Astrocyte of the hippocampus (primary cell): ENCODE results near the gene TGFBI.

Experiments used
- DNase-seq: peaks from one replicate; pipeline ENCODE4 v3.0.0; 2011; ENCODE audit warnings: low read depth, low spot score

TGFBI gene

DNA sequence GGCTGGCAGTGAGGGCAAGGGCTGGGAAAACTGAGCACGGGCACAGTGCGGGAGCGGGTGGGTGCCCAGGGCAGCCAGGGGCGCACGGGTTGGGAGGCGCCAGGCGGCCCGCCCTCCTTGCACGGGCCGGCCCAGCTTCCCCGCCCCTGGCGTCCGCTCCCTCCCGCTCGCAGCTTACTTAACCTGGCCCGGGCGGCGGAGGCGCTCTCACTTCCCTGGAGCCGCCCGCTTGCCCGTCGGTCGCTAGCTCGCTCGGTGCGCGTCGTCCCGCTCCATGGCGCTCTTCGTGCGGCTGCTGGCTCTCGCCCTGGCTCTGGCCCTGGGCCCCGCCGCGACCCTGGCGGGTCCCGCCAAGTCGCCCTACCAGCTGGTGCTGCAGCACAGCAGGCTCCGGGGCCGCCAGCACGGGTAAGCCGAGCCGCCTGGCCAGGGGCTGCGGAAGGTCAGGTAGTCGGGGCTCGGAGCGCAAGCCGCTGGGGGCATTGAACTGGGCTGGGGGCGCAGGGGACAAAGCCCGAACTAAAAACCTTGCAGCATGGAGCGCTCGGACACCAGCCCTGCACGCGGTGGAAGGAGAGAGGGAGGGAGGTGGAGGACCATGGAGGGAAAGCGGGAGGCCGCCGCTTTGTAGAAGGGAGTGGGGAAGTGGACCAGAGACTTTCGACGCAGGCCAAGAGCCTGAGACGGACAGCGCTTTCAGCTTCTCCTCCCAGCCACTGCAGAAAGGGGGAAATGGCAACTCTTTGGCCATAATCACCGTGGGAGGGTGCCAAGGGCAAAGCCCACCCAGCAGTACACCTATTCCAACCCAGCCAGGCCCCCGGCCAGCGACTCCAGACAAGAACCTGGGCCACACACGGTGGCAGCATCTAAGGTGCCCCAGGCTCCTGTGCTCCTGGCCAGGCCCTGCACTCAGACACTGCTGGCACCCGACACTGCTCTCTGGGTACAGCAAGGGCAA is at the start of gene TGFBI:
Gene TGFBI (plus strand): TSS at position 207 of the 961 bp plus-strand sequence. CDS start 68 bp downstream, at position 275.
- peak; percentile 91 for DNase-seq

DNA sequence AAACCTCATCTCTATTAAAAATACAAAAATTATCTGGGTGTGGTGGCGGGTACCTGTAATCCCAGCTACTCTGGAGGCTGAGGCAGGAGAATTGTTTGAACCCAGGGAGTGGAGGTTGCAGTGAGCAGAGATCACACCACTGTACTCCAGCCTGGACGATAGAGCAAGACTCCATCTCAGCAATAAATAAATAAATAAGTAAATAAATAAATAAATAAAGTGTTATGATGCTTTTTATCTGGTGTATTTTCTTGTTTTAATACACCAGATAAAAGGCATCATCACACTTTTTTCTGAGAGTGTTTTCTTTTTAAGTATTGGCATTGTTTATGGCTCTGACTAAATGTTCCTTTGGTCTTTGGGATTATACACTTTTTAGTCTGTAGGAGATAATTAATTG is 49.8 kb upstream of the TGFBI start:
- no peak for DNase-seq

DNA sequence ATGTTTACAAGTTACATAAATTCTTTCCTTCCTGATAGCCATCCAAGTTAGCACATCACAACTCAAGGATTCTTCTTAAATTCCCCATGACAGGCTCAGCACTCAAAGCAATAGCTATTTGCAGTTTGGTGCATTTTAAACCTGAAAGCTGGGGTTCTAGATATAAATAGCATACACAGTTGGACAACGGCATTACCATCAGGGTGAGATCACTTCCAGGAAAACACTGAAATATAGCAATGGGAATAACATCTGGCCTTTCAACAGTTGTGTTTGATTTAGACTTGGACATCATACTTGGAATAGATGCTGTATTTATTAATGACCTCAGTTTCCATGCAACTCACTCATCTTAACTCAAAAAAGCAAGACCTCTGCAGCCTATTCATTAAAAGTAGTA is 49.3 kb upstream of the TGFBI start:
- no peak for DNase-seq

DNA sequence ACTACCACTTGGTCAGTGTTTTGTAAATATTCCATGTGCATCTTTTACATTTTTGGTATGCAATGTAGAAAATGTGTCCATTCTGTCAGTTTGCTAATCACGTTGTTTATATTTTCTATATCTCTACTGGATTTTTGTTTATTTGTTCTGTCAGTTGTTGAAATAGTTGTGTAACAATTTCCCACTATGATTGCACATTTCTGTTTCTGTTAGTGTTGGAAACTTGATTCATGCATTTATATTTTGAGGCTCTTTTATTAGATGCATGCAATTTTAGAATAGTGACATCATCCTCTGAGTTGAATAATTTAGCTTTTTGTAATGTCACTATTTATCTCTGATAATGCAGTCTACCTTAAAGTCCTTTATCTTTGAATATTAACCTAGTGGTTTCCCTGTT is 48.2 kb upstream of the TGFBI start:
- no peak for DNase-seq

DNA sequence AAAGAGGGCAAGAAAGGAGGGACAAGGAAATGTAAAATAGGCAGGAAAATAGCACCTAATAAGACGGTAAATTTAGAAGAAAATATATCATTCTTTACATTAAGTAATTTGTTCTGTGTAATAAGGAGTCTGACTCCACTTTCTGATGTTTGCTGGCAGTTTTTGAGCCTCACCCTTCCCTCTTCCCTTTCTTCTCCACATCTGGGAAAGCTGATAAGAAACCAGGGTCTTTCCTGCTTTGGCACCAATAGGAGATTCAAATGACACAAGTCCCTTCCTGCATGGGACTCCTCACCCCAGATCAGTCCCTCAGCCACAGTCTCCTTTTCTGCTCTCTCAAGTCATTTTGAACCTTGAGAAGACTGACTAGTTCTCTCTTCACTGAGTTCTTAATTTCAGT is 42.8 kb upstream of the TGFBI start:
- no peak for DNase-seq

DNA sequence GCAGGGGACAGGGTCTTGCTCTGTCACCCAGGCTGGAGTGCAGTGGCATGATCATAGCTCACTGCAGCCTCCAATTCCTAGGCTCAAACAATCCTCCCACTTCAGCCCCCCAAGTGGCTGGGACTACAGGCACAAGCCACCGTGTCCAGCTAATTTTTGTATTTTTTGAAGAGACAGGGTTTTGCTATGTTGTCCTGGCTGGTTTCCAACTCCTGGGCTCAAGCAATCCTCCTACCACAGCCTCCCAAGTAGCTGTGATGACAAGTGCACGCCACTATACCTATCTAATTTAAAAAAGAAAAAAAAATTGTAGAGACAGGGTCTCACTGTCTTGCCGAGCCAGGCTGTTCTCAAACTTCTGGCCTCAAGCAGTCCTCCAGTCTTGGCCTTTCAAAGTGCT is 42.4 kb upstream of the TGFBI start:
- DNase-seq: no peak

DNA sequence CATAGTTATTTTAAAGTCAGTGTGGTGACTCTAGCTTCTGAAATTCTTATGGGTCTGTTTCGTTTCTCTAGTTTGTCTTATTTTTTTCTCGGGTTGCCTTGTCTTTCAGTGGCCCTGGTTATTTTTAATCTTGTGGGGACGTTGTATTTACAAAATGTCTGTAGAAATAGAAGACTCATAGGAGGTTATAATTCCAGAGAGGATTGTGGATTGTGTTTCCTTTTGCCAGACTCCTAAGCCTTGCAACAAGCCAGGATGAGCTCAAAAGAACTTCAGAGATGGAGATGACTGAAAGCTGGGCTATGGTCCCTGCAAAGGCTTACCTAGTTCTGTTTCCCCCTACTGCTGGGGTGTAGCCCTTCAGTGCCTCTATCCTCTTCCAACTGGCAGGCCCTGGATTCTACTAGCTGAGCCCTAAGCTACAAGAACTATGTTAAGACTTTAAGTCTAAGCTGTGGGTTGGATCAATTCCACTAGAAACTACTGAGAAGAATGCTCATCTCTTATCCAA is 41.8 kb upstream of the TGFBI start:
- DNase-seq: peak; percentile 48

DNA sequence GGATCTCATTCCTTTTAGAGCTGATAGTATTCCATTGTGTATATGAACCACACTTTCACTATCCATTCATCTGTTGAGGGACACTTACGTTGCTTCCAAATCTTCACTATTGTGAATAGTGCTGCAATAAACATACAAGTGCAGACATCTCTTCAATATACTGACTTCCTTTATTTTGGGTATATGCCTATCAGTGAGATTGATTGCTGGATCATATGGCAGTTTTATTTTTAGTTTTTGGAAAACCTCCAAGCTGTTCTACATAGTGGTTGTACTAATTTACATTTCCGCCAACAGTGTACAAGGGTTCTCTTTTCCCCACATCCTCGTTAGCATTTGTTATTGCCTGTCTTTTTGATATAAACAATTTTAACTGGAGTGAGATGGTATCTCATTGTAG is 40.2 kb upstream of the TGFBI start:
- no peak for DNase-seq

DNA sequence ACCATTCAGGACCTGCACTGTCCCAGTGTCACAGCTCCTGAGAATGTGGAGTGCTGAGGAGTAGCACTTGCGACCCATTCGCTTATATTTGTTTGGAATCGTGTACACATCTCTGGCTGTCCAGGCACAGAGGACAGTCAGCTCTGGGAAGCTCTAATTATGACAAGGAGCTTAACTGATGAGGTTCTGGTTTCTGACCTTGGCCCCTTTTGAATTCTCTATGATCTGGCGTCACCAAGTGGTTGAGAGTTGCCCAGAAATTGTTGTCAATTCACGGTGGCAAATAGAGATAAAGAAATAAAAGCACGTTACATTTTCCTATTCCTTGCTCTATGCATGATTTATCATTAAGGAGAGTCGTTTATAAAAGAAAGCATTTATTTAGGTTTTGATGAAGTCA is 39.1 kb upstream of the TGFBI start:
- no peak for DNase-seq

DNA sequence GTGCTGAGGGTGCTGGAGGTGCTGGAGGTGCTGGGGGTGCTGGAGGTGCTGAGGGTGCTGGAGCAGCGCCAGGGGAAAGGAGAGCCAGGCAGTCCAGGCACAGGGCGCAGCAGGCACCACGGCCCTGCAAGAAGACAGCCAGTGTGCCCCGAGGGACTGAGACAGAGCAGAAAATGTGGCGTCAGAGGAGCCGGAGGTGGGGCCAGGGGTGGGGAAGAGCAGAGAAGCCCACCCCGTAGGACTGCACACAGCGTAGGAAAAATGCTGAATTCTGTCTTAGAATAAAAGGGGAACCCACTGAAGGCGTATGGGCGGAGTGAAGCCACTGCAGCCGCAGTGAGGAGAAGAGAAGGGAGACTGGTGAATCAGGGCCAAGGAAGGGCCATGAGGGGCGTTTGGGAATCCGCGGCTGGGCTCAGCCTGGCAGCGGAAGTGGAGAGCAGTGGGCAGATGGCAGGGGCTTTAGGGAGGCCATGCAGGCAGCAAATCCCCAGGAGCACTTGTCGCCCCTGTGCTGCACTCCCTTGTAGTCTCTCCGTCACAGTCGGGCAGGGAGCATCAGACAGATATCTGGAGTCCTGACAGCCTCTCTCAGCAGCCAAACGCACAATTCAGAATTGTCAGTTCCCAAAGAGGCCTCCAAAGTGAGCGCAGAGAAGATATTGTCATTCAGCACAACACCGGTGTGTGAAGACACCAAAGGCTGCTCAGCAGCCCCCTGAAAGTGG is 38.1 kb upstream of the TGFBI start:
- no peak for DNase-seq

DNA sequence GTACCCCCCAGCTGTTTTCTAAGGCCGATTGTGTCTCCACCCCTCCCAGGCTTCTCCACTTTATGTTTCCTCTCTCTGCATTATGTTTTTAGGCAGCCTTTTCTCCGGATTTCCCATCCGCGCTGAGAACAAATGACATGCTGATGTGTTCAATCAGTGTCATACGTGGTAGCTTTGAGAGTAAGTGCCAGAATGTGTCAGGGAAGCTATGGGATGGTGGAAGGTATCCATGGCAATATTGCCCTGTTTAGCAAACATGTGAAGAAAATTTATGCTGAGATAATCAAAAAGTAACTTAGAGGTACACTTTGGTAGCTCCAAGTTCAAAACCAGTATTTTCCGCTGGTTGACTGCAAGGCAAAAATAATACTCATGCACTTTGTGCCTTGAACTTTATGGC is 37.4 kb upstream of the TGFBI start:
- DNase-seq: no peak

DNA sequence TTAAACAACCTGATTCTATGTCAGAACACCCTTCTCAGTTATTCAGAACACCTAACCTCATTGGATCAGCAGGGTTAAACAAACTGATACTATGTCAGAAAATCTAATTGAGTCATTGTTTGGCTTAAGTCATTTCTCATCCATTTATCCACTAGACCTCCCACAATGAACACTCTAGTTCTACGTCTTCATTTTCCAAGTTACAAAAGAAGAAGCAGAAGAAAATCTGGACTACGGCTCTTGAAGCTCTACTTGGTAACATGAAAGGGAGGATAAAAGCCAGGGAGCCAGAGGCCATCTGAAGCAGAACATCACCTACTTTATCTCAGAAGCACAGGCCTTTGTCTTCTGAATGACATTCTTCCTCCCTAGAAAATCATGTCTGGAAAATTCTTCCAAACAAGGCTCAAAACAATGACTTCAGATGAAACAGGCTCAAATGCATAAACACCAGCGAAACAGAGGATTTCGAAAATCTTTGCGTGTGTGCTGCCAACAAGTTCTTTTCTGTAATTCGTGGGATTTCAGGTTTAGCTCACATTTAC is 35.4 kb upstream of the TGFBI start:
- no peak for DNase-seq

DNA sequence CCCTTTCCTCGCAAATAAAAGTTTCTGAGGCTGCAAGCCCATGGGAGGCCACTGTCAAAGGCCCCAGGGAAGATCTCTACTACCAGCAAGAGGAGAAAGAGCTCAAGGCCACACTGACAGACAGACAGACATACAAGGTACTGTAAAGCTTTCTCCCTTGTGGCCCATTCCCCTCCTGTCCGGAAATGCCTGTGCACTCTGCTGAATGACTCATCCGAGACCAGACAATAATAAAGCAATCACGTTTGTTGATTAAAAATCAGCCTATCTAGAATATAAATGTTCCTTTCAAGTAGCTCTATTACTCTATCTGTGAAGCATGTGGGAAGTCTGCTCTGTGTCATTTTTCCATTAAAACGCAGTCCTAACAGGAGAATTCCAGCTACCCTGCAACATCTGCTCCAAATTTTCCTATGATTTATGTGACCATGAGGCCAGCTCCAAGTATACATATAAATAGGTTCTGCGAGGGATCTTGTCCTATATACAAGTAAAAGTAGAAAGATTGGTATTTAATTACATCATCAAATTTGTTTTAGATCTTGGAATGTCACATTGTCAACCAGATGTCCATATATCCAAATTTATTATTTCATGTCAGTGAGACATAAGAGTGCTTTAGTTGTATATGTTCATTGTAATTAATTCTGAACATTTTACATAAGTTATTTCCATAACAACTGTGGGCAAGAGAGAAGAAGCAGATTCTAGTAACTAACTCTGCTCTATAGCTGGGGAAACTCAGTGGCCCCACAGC is 34.7 kb upstream of the TGFBI start:
- peak; percentile 67 for DNase-seq

DNA sequence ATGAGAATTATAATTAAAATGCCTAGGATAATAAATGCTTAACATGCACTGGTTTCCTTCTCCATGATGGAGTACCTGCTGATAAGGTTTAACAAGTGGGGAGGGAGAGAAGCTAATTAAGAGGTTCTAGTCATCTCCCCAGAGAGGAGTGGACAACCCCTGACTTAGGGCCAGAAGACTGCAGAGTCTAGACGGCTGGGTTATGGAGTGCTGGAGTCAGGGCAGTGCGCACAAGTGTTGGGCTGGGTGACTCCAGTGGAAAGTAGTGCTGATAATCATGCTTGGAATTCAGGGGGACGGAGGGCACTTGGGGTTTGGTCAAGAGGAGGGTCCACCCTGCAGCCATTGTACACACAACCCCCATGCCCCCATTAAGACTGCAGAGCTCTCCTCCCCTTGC is 32.8 kb upstream of the TGFBI start:
- no peak for DNase-seq

DNA sequence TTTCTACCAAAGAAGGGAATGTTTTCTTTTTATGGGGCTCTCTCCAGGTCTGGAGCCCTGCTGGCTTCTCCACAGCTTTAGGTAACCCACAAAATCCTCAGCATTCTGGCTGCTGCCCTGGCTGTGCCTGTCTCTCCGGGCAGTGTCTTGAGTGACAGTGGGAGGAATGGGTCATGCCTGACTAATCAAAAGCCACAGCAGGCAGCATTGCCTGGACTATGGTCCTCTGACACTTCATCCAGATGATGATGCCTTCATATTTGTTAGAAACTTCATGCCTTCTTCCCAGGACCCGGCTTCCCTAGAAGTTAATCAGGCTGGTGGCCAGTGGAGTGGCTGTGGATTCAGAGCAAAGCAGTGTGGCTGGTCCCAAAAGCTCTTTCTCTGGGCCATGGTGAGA is 32.2 kb upstream of the TGFBI start:
- DNase-seq: peak; percentile 67

DNA sequence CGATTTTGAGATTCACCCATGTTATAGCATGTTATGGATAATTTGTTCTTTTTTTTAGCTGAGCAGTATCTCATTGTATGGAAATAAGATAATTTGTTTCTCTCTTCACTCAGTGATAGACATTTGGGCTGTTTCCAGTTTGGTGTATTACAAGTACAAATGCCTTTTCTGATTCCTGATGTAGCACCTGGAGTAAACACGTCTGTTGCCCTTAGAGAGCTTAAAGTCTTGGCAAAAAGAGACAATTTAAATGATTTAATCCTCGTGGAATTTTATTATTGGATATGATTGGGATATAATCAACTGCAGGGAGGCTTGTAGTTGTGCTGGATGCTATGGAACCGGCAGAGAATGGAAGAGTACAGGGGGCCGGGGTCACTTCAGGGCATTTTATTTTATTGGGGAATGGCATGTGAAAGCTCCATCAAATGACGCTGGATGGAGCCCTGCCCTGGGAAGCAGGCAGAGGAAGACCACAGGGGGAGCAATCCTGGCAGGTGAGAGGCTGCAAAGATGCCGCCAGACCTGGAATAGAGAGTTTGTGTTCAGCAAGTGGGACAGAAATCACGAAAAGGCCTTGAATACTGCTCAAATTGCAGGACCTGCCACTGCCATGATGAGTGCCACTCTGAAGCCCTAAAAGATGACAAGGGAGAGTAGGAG is 31.0 kb upstream of the TGFBI start:
- no peak for DNase-seq

DNA sequence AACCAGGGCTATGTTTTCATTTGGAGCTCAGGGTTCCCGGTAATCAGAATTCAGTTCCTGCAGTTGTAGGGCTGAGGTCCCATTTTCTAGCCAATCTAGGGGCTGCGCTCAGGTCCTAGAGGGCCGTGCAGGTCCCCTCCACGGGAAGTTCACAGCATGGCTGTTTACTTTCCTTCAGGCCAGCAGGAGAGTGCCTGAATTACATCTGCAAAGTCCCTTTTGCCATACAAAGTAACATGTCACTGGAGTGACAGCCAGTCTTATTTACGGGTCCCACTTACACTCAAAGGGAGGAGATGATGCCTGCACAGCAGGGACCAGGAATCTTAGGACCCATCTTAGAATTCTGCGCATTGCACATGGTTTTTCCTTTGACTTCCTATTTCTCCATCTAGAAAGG is 29.9 kb upstream of the TGFBI start:
- DNase-seq: no peak

DNA sequence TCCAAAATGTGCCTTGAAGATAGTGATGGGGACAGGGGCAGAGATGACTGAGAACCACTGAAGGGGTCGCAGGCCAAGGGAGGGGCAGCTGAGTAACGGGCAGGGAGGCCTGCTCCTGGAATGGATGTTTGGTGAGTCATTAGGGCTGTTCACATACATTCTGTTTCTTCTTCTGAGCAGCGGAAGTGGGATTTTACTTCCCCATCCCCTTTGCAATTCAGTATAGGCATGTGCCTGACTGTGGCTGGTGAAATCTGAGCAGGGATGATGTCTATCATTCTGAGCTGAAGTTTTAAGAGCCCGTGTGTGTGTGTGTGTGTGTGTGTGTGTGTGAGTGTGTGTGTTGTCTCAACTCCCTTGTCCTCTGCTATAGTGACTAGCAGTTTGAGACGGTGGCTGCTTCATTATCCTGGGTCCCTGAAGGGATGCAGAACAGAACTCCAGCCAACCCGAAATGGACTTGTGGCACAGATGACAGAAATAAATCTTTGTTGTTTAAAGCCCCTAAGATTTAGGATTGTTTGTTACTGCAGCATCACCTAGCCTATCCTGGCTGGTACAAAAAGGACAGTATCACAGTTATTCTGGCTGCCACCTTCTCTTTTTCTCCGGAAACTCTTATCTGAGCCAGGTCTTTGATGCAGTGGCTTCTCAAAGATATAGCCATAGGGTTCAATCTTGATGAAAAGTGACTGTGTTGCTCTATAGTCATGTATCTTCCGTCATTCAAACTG is 29.2 kb upstream of the TGFBI start:
- peak; percentile 60 for DNase-seq

DNA sequence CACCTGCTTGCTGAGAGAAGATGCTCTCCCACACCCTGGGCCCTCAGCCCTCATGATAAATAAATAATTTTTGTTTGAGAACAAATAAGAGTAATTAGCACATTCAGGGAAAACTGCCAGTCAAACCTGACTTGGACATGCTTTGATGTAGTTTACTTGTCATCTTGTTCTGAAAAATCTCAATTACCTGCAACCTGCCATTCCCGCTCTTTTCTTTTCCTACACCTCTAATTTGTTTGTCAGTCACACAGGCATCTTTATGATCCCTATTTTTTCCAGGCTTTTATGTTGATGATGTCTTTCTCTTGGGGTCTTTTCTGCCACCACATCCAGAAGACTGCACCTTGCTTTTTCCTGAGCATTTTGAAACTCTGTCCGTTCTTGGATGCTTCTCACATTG is 28.6 kb upstream of the TGFBI start:
- DNase-seq: no peak

DNA sequence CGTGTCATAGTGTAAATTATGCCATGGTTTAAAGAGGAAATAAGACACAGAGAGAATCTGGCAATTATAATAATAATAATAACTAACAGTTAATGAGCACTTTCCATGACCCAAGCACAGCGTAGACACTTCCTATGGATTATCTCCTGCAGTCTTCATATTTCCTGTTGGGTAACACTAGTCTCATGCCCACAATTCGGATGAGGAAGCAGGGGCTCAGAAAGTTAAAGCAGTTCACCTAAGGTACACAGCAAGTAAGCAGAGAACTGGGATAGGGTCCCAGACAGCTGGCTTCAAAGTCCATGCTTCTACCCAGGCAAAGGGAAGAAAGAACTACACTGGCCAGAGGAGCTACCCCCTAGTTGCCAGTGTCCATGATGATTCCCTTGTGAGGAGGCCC is 27.9 kb upstream of the TGFBI start:
- no peak for DNase-seq
